ENCODE measurements around the gene LRRC3C. TPM values are rescaled to one million over a fixed set of nuclear protein-coding genes. Genes with fewer than 3 reads are reported as not detected.
"Not testable (repeated sequence)": the region's sequence is repeated elsewhere in the genome, so short reads cannot be mapped to it uniquely, and the experiment has no call there.

Gene LRRC3C
- not detected in 2 replicates for total RNA-seq
- not detected for total RNA-seq (2013)
- 0.12 TPM in 1 of 2 replicates, not detected in the other for polyA plus RNA-seq
- polyA minus RNA-seq, result 0.86 TPM in 1 of 2 replicates, not detected in the other

- intact Hi-C loops (cut with micrococcal nuclease), result loop anchor here (1.0 to 10.0 kb wide), 8 partner anchors 26 to 475 kb away; partner anchors contain the start of genes MED1, MED24, MIEN1 and PSMD3
- H3K4me1 ChIP-seq (ENCODE audit: control insufficient read depth in 2 of 2, insufficient read depth in 2 of 2, low read length in 2 of 2), result peaks cover 33 to 34% of the 10 kb centered on the region in 2 donors
Observed at GRCh38 chr17:39927101-39927928, at the start of gene LRRC3C, which contains the start of gene ORMDL3. LRRC3C (plus strand) TSS chr17:39927732; CDS start chr17:39941524, 13,792 bp downstream. ORMDL3 (minus strand) TSS chr17:39927601; CDS start chr17:39924203, 3,398 bp downstream.

GRCh38 chr17:39886102-39886501 is 41.4 kb upstream of the LRRC3C start:
- H3K4me2 ChIP-seq (replicated peaks; ENCODE audit: low read depth, low read length, poor library complexity, severe bottlenecking); POLR2A ChIA-PET; DNase-seq; H3K27me3 Mint-ChIP-seq; ATAC-seq (ENCODE audit: low read depth); H3K27me3 ChIP-seq (replicated peaks in 1 of 4; ENCODE audit: control extremely low read depth in 1 of 4, control insufficient read depth in 3 of 4, insufficient read depth in 4 of 4, low read length in 3 of 4); H3K27ac ChIP-seq (ENCODE audit: low read length in 2 of 2); H3K9ac ChIP-seq (ENCODE audit: low read length); H3K9me3 Mint-ChIP-seq (ENCODE audit: insufficient read depth); H3K27ac Mint-ChIP-seq; H2AFZ ChIP-seq (ENCODE audit: insufficient read depth, low read depth, low read length, poor library complexity, severe bottlenecking); H3K4me1 Mint-ChIP-seq; H3K36me3 ChIP-seq (replicated peaks in 1 of 2; ENCODE audit: control extremely low read depth in 1 of 2, control insufficient read depth in 1 of 2, extremely low read depth in 1 of 2, insufficient read depth in 2 of 2, low read length in 1 of 2); H4K20me1 ChIP-seq (ENCODE audit: control insufficient read depth, insufficient read depth, low read length, poor library complexity, severe bottlenecking); H3K4me3 Mint-ChIP-seq; H3K9me3 ChIP-seq (ENCODE audit: control extremely low read depth in 1 of 3, control insufficient read depth in 2 of 3, insufficient read depth in 1 of 3, low read length in 2 of 3); H3K79me2 ChIP-seq (ENCODE audit: control insufficient read depth, insufficient read depth, low read length); H3K4me3 ChIP-seq (ENCODE audit: control extremely low read depth in 1 of 5, extremely low read depth in 1 of 5, insufficient read depth in 1 of 5, low read depth in 2 of 5, low read length in 4 of 5); H3K4me1 ChIP-seq (ENCODE audit: control insufficient read depth in 2 of 2, insufficient read depth in 2 of 2, low read length in 2 of 2); intact Hi-C loops (cut with micrococcal nuclease): not testable (repeated sequence)
- CTCF ChIA-PET, result interaction anchor here (1.4 kb wide), 1 partner anchor 14 kb away, joined by 3 read pairs; no protein-coding TSS in a partner anchor
- WGBS (ENCODE audit: insufficient coverage), result no CpG with 5 or more reads among the region's 5 CpGs

More at GRCh38 chr17:39927101-39927928, at the start of gene LRRC3C, which contains the start of gene ORMDL3:
- TF ChIP-seq EZH2 (IDR thresholded peaks at IDR 0.05; ENCODE audit: borderline replicate concordance, insufficient read depth, low read depth, low read length, poor library complexity, severe bottlenecking) (no peak), CTCF (IDR thresholded peaks at IDR 0.05) (no peak)
- Histone ChIP-seq H3K79me2 (ENCODE audit: control insufficient read depth, insufficient read depth, low read length) (peaks cover 59% of the 10 kb centered on the region), H3K9me3 (ENCODE audit: control extremely low read depth in 1 of 3, control insufficient read depth in 2 of 3, insufficient read depth in 1 of 3, low read length in 2 of 3) (no peaks in the 10 kb centered on the region), H4K20me1 (ENCODE audit: control insufficient read depth, insufficient read depth, low read length, poor library complexity, severe bottlenecking) (peaks cover 51% of the 10 kb centered on the region), H3K4me2 (replicated peaks; ENCODE audit: low read depth, low read length, poor library complexity, severe bottlenecking) (peak within 1 kb of the TSS; percentile 89), H3K27me3 (replicated peaks in 1 of 4; ENCODE audit: control extremely low read depth in 1 of 4, control insufficient read depth in 3 of 4, insufficient read depth in 4 of 4, low read length in 3 of 4) (no peaks in the 10 kb centered on the region), H2AFZ (ENCODE audit: insufficient read depth, low read depth, low read length, poor library complexity, severe bottlenecking) (peak within 1 kb of the TSS; percentile 85), H3K27ac (ENCODE audit: low read length in 2 of 2) (peak within 1 kb of the TSS; percentile 46 to 73), H3K36me3 (replicated peaks in 1 of 2; ENCODE audit: control extremely low read depth in 1 of 2, control insufficient read depth in 1 of 2, extremely low read depth in 1 of 2, insufficient read depth in 2 of 2, low read length in 1 of 2) (peaks cover 0 to 20% of the 10 kb centered on the region in 2 experiments), H3K9ac (ENCODE audit: low read length) (peak within 1 kb of the TSS; percentile 81), H3K4me3 (ENCODE audit: control extremely low read depth in 1 of 5, extremely low read depth in 1 of 5, insufficient read depth in 1 of 5, low read depth in 2 of 5, low read length in 4 of 5) (peak within 1 kb of the TSS; percentile 66 to 93 (median 79))
- no peaks in the 10 kb centered on the region for H3K27me3 Mint-ChIP-seq
- ATAC-seq (ENCODE audit: low read depth) (peak; percentile 96), DNase-seq (peak; percentile 93)
- H3K4me3 Mint-ChIP-seq, result peak within 1 kb of the TSS; percentile 92
- POLR2A ChIA-PET, result interaction anchor here (0.6 to 1.2 kb wide), 3 partner anchors 54 to 240 kb away, joined by 3 to 5 read pairs (median 3); partner anchors contain the start of gene PGAP3
- H3K9me3 Mint-ChIP-seq (ENCODE audit: insufficient read depth), result no peaks in the 10 kb centered on the region
- H3K27ac Mint-ChIP-seq, result peak within 1 kb of the TSS; percentile 87
- CTCF ChIA-PET, result interaction anchor here (0.6 to 1.9 kb wide), 5 partner anchors 9 to 55 kb away, joined by 3 to 7 read pairs (median 5); partner anchors contain the start of genes GSDMB and PSMD3
- WGBS (ENCODE audit: insufficient coverage), result under 1% methylated on average over 72 of the region's 72 CpGs
- H3K4me1 Mint-ChIP-seq, result peaks cover 36% of the 10 kb centered on the region

All from B cell (primary cell).